ENCODE results near the gene STX5. TPM values are rescaled to one million over a fixed set of nuclear protein-coding genes. Genes with fewer than 3 reads are reported as not detected.

Gene STX5
- total RNA-seq, 1 donor: 35.8 TPM

DNA sequence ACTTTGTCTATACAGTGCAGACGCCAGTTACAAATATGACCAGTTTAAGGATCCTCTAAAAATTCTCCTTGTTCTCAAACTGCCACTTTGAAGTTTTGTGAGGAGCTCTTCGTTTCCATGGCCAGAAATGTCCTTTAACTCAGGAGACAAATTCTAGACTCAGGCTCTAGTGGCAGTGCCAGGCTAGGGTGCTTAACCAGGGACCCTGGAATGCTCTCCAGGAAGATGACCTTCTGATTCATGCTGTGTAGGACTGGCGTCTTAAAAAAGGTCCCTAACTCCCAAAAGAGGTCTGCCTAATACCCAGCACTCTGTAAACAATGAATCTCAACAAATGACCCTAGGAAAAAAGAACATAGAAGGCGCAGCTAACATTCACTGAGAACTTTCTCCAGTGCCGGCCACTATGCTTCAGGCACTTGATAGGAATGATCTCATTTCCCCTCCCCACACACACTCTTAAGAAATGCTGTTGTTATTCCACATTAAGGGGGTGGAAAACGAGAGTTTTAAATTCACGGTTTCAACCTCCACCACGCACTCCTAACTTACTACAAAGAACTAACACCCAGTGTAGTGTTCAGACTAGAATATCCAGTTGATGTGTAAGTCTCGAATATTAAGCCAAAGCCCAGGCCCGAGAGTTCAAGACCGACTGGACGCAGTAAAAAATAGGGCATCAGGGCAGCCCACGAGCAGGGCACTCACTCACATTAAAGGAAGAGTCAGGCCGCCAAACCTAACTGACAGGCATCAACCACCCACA lies 27.4 kb downstream of the STX5 start:
- Histone ChIP-seq H3K9me3 (ENCODE audit: low read depth, low read length) (no peaks in the 10 kb centered on the region), H3K4me2 (ENCODE audit: insufficient read depth, low read length) (peak overlapping the region; percentile 99), H4K20me1 (ENCODE audit: insufficient read depth, low read length) (peaks cover 23% of the 10 kb centered on the region), H3K4me1 (ENCODE audit: insufficient read depth, low read length) (peaks cover 27% of the 10 kb centered on the region), H3K36me3 (ENCODE audit: insufficient read depth, low read length) (peaks cover 45% of the 10 kb centered on the region), H3K27me3 (ENCODE audit: insufficient read depth, low read length) (no peaks in the 10 kb centered on the region), H3K4me3 (ENCODE audit: insufficient read depth, low read length) (peak overlapping the region; percentile 92), H3K27ac (ENCODE audit: low read depth, low read length) (peak overlapping the region; percentile 79), H2AFZ (ENCODE audit: low read length) (peak overlapping the region; percentile 47), H3K79me2 (ENCODE audit: insufficient read depth, low read length) (peaks cover 43% of the 10 kb centered on the region)
- DNase-seq (ENCODE audit: insufficient read length, low spot score, missing footprints): peak; percentile 84
- TF ChIP-seq, protein P1, sequence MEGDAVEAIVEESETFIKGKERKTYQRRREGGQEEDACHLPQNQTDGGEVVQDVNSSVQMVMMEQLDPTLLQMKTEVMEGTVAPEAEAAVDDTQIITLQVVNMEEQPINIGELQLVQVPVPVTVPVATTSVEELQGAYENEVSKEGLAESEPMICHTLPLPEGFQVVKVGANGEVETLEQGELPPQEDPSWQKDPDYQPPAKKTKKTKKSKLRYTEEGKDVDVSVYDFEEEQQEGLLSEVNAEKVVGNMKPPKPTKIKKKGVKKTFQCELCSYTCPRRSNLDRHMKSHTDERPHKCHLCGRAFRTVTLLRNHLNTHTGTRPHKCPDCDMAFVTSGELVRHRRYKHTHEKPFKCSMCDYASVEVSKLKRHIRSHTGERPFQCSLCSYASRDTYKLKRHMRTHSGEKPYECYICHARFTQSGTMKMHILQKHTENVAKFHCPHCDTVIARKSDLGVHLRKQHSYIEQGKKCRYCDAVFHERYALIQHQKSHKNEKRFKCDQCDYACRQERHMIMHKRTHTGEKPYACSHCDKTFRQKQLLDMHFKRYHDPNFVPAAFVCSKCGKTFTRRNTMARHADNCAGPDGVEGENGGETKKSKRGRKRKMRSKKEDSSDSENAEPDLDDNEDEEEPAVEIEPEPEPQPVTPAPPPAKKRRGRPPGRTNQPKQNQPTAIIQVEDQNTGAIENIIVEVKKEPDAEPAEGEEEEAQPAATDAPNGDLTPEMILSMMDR (IDR thresholded peaks at IDR 0.05; ENCODE audit: extremely low read depth, low read depth, low read length): no peak

DNA sequence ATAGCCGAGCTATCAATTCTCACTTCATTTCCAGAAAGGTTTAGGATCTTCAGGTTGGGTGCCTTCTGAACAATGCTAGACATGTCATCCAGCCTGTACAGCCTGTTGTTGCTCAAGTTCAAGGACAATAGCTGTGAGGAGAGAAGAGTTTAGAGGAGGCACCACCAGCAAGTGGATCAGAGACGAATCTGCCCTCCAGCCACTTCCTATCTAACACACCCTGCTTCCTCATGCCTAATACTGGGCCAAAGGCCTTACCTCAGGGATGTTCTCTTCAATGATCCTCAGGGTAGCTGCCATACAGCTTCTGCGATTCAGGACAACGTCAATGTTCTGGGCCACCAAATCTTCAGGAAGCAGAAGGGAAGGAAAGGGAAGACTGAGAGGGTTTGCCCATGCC lies 30.8 kb downstream of the STX5 start:
- no peak overlapping the region for H2AFZ ChIP-seq (ENCODE audit: low read length)
- no peak overlapping the region for H3K4me3 ChIP-seq (ENCODE audit: insufficient read depth, low read length)
- H4K20me1 ChIP-seq (ENCODE audit: insufficient read depth, low read length): peaks cover 27% of the 10 kb centered on the region
- no peaks in the 10 kb centered on the region for H3K9me3 ChIP-seq (ENCODE audit: low read depth, low read length)
- peaks cover 77% of the 10 kb centered on the region for H3K36me3 ChIP-seq (ENCODE audit: insufficient read depth, low read length)
- peaks cover 17% of the 10 kb centered on the region for H3K4me1 ChIP-seq (ENCODE audit: insufficient read depth, low read length)
- no peak overlapping the region for H3K27ac ChIP-seq (ENCODE audit: low read depth, low read length)
- H3K27me3 ChIP-seq (ENCODE audit: insufficient read depth, low read length): no peaks in the 10 kb centered on the region
- H3K79me2 ChIP-seq (ENCODE audit: insufficient read depth, low read length): peaks cover 43% of the 10 kb centered on the region
- TF ChIP-seq, protein P1 (IDR thresholded peaks at IDR 0.05; ENCODE audit: extremely low read depth, low read depth, low read length): no peak
- H3K4me2 ChIP-seq (ENCODE audit: insufficient read depth, low read length): no peak overlapping the region
- DNase-seq (ENCODE audit: insufficient read length, low spot score, missing footprints): no peak

GRCh38 chr11:62799486-62799885 lies 32.4 kb downstream of the STX5 start:
- no peak overlapping the region for H2AFZ ChIP-seq (ENCODE audit: low read length)
- H3K79me2 ChIP-seq (ENCODE audit: insufficient read depth, low read length): peaks cover 35% of the 10 kb centered on the region
- DNase-seq (ENCODE audit: insufficient read length, low spot score, missing footprints): no peak
- H3K4me3 ChIP-seq (ENCODE audit: insufficient read depth, low read length): no peak overlapping the region
- H3K27ac ChIP-seq (ENCODE audit: low read depth, low read length): no peak overlapping the region
- TF ChIP-seq, protein P1 (IDR thresholded peaks at IDR 0.05; ENCODE audit: extremely low read depth, low read depth, low read length): no peak
- peaks cover 22% of the 10 kb centered on the region for H4K20me1 ChIP-seq (ENCODE audit: insufficient read depth, low read length)
- H3K4me1 ChIP-seq (ENCODE audit: insufficient read depth, low read length): peaks cover 11% of the 10 kb centered on the region
- no peaks in the 10 kb centered on the region for H3K9me3 ChIP-seq (ENCODE audit: low read depth, low read length)
- no peaks in the 10 kb centered on the region for H3K27me3 ChIP-seq (ENCODE audit: insufficient read depth, low read length)
- no peak overlapping the region for H3K4me2 ChIP-seq (ENCODE audit: insufficient read depth, low read length)
- peaks cover 93% of the 10 kb centered on the region for H3K36me3 ChIP-seq (ENCODE audit: insufficient read depth, low read length)

- peaks cover 10% of the 10 kb centered on the region for H4K20me1 ChIP-seq (ENCODE audit: insufficient read depth, low read length)
- no peak for DNase-seq (ENCODE audit: insufficient read length, low spot score, missing footprints)
- H3K4me2 ChIP-seq (ENCODE audit: insufficient read depth, low read length): no peak overlapping the region
- TF ChIP-seq, protein P1 (IDR thresholded peaks at IDR 0.05; ENCODE audit: extremely low read depth, low read depth, low read length): no peak
- no peaks in the 10 kb centered on the region for H3K9me3 ChIP-seq (ENCODE audit: low read depth, low read length)
- H3K27me3 ChIP-seq (ENCODE audit: insufficient read depth, low read length): no peaks in the 10 kb centered on the region
- H3K36me3 ChIP-seq (ENCODE audit: insufficient read depth, low read length): peaks cover 89% of the 10 kb centered on the region
- H3K27ac ChIP-seq (ENCODE audit: low read depth, low read length): no peak overlapping the region
- H3K4me3 ChIP-seq (ENCODE audit: insufficient read depth, low read length): no peak overlapping the region
- peaks cover 6% of the 10 kb centered on the region for H3K4me1 ChIP-seq (ENCODE audit: insufficient read depth, low read length)
- H2AFZ ChIP-seq (ENCODE audit: low read length): no peak overlapping the region
- H3K79me2 ChIP-seq (ENCODE audit: insufficient read depth, low read length): peaks cover 9% of the 10 kb centered on the region
These were observed 35.6 kb downstream of the STX5 start for GRCh38 chr11:62796281-62796680.
